Measurements from ENCODE around the gene MACROD1. TPM values are rescaled to one million over a fixed set of nuclear protein-coding genes. Genes with fewer than 3 reads are reported as not detected.
"Not testable (repeated sequence)": the region's sequence is repeated elsewhere in the genome, so short reads cannot be mapped to it uniquely, and the experiment has no call there.

MACROD1 gene
- total RNA-seq, 3 donors from 2014 or later: 16.5 to 17.8 (median 17.1) TPM

- Mint-ChIP-seq H3K36me3 (ENCODE audit: insufficient read depth) (no peaks in the 10 kb centered on the region), H3K4me3 (no peak overlapping the region), H3K27me3 (ENCODE audit: low read depth) (no peaks in the 10 kb centered on the region), H3K4me1 (ENCODE audit: low read depth) (peaks cover 17% of the 10 kb centered on the region), H3K9me3 (peaks cover 4% of the 10 kb centered on the region)
- DNase-seq (no peak), ATAC-seq (no peak)
Observed at GRCh38 chr11:64176751-64177150, 10.8 kb upstream of the MACROD1 start.

GRCh38 chr11:64173616-64174355 lies 7.9 kb upstream of the MACROD1 start:
- H3K4me3 Mint-ChIP-seq: no peak overlapping the region
- DNase-seq: no peak
- no peaks in the 10 kb centered on the region for H3K36me3 Mint-ChIP-seq (ENCODE audit: insufficient read depth)
- no peaks in the 10 kb centered on the region for H3K27me3 Mint-ChIP-seq (ENCODE audit: low read depth)
- peaks cover 11% of the 10 kb centered on the region for H3K4me1 Mint-ChIP-seq (ENCODE audit: low read depth)
- H3K9me3 Mint-ChIP-seq: peaks cover 4% of the 10 kb centered on the region
- ATAC-seq: no peak

DNA sequence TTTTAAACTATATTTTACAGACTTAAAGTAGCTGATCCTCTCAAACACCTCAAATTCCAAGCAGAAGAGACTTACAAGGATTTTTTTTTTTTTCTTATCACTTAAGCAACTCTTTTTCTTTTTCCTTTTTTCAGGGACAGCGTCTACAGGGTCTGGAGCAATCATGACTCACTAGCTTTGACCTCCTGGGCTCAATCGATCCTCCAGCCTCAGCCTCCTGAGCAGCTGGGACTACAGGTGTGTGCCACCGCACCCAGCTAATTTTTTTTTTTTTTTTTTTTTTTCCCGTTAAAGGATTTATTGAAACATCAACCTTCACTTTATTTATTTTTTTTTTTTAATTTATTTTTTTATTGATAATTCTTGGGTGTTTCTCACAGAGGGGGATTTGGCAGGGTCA lies 4.5 kb upstream of the MACROD1 start:
- DNase-seq (no peak), ATAC-seq (no peak)
- Mint-ChIP-seq H3K36me3 (ENCODE audit: insufficient read depth) (no peaks in the 10 kb centered on the region), H3K9me3 (peaks cover 4% of the 10 kb centered on the region), H3K27me3 (ENCODE audit: low read depth) (no peaks in the 10 kb centered on the region), H3K4me1 (ENCODE audit: low read depth) (peaks cover 6% of the 10 kb centered on the region), H3K4me3 (no peak overlapping the region)

- peak; percentile 21 for DNase-seq
- H3K4me3 Mint-ChIP-seq: peak overlapping the region; percentile 80
Observed at GRCh38 chr11:64165481-64165841, 452 bp downstream of the MACROD1 start.

DNA sequence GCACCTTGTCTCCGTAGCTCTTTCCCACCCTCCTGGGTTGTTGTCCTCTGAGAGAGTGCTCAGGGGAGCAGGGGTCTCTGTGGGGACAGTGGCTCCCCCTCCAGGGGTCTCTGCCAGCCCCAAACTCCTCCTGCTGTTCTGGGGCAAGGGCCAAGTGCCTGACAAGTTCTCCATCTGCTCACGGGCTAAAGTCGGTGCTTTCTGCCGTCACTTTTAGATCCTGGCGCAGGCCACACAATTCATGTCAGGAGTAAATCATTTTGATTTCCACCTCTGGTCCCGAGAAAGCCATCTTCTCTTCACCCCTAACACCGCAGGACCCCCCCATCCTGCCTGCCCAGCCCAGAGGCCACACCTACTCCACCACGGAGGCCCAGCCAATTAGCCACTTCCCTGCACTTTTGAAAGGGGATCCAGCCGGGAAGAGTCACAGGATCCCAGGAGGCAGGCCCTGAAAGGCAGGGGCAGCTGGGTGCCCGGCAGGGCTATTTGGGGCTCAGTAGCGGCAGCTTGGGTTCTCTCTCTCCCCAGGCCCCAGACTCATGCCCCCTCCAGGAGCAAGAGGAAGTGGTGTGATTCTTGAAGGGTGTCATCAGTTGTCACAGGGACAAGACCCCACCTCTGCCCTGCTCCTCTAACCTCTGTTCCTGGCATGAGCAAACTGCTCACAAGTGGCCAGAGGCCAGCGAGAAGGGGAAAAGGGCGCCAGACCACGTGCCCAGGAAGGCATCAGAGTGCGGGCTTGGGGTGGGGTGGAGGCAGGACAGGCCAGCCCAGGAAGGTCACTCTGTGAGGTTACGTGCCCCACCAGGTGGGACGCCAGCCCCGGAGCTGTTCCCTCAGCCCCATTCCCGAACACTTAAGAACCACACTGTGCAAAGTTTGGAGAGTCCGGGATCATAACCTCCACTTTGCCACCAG lies 1.3 kb downstream of the MACROD1 start:
- no peaks in the 10 kb centered on the region for H3K27me3 Mint-ChIP-seq (ENCODE audit: low read depth)
- no peaks in the 10 kb centered on the region for H3K9me3 Mint-ChIP-seq
- no peaks in the 10 kb centered on the region for H3K36me3 Mint-ChIP-seq (ENCODE audit: insufficient read depth)
- DNase-seq (no peak), ATAC-seq (no peak)
- H3K4me1 Mint-ChIP-seq (ENCODE audit: low read depth): peaks cover 12% of the 10 kb centered on the region
- peak overlapping the region; percentile 80 for H3K4me3 Mint-ChIP-seq

More at GRCh38 chr11:64165481-64165841, 452 bp downstream of the MACROD1 start:
- ATAC-seq: peak; percentile 20 to 31
- Mint-ChIP-seq H3K36me3 (ENCODE audit: insufficient read depth) (no peaks in the 10 kb centered on the region), H3K9me3 (no peaks in the 10 kb centered on the region), H3K27me3 (ENCODE audit: low read depth) (no peaks in the 10 kb centered on the region), H3K4me1 (ENCODE audit: low read depth) (peaks cover 12% of the 10 kb centered on the region)

GRCh38 chr11:64163951-64164350 lies 2.0 kb downstream of the MACROD1 start:
- no peak for ATAC-seq
- no peaks in the 10 kb centered on the region for H3K36me3 Mint-ChIP-seq (ENCODE audit: insufficient read depth)
- no peaks in the 10 kb centered on the region for H3K9me3 Mint-ChIP-seq
- DNase-seq: no peak
- H3K4me3 Mint-ChIP-seq: no peak overlapping the region
- H3K27me3 Mint-ChIP-seq (ENCODE audit: low read depth): no peaks in the 10 kb centered on the region
- peaks cover 12% of the 10 kb centered on the region for H3K4me1 Mint-ChIP-seq (ENCODE audit: low read depth)

DNA sequence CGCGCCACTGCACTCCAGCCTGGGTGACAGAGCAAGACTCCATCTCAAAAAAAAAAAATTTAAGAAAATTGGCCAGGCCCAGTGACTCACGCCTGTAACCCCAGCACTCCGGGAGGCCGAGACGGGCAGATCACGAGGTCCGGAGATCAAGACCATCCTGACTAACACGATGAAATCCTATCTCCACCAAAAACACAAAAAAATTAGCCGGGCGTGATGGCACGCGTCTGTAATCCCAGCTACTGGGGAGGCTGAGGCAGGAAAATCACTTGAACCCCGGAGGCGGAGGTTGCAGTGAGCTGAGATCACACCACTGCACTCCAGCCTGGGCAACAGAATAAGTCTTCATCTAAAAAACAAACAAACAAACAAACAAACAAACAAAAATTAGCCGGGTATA lies 3.1 kb downstream of the MACROD1 start:
- not testable (repeated sequence) for H3K27me3 Mint-ChIP-seq (ENCODE audit: low read depth); H3K9me3 Mint-ChIP-seq; ATAC-seq

GRCh38 chr11:64161037-64161436 lies 4.9 kb downstream of the MACROD1 start:
- no peak for ATAC-seq
- Mint-ChIP-seq H3K4me3 (no peak overlapping the region), H3K9me3 (no peaks in the 10 kb centered on the region), H3K36me3 (ENCODE audit: insufficient read depth) (no peaks in the 10 kb centered on the region), H3K4me1 (ENCODE audit: low read depth) (peaks cover 7% of the 10 kb centered on the region), H3K27me3 (ENCODE audit: low read depth) (no peaks in the 10 kb centered on the region)
- no peak for DNase-seq

More for the DNA sequence above, 3.1 kb downstream of the MACROD1 start:
- H3K4me1 Mint-ChIP-seq (ENCODE audit: low read depth): peaks cover 12% of the 10 kb centered on the region
- H3K4me3 Mint-ChIP-seq; H3K36me3 Mint-ChIP-seq (ENCODE audit: insufficient read depth); DNase-seq: not testable (repeated sequence)

DNA sequence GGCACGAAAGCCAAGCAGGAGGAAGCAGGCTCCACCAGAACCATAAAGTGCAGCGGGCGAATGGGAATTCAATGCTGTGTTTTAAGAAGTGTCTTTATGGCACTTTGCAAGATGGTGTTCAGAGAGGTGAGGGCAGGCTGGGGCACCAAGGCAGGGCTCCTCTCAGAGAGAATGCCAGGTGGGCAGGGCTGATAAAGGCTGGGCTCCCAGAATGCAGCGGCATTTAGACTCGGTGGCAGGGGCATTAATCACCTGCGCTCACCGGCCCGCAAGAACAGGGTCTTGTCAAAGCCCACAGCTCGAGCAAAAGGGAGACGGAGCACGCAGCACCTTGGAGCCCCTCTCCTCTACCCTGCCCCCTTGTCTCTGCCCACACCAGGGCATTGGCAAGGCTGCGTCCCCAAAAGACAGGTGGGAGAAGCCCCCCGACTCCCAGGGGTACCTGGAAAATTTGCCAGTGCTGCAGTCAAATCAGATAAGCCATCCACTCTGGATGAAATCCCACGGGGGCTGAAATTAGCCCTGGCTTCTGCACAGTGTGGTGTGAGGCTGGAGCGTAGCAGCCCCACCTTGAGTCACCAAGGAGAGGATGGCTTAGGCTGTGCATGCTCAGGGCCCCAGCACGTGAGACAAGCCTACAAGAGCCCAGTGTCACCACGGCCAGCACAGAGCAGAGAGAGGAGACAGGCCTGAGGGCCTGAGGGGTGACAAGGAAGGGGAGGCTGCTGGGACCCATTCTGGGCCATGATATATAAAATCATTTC lies 8.1 kb downstream of the MACROD1 start:
- no peak overlapping the region for H3K4me3 Mint-ChIP-seq
- DNase-seq (no peak), ATAC-seq (no peak)
- no peaks in the 10 kb centered on the region for H3K4me1 Mint-ChIP-seq (ENCODE audit: low read depth)
- no peaks in the 10 kb centered on the region for H3K27me3 Mint-ChIP-seq (ENCODE audit: low read depth)
- no peaks in the 10 kb centered on the region for H3K9me3 Mint-ChIP-seq
- H3K36me3 Mint-ChIP-seq (ENCODE audit: insufficient read depth): no peaks in the 10 kb centered on the region

- H3K4me3 Mint-ChIP-seq: no peak overlapping the region
- no peak for DNase-seq
- no peaks in the 10 kb centered on the region for H3K4me1 Mint-ChIP-seq (ENCODE audit: low read depth)
- H3K36me3 Mint-ChIP-seq (ENCODE audit: insufficient read depth): no peaks in the 10 kb centered on the region
- no peaks in the 10 kb centered on the region for H3K9me3 Mint-ChIP-seq
- no peaks in the 10 kb centered on the region for H3K27me3 Mint-ChIP-seq (ENCODE audit: low read depth)
- ATAC-seq: no peak
Observed at GRCh38 chr11:64156235-64157011, 9.5 kb downstream of the MACROD1 start.

GRCh38 chr11:64153812-64154211 lies 12.1 kb downstream of the MACROD1 start:
- no peaks in the 10 kb centered on the region for H3K36me3 Mint-ChIP-seq (ENCODE audit: insufficient read depth)
- no peaks in the 10 kb centered on the region for H3K27me3 Mint-ChIP-seq (ENCODE audit: low read depth)
- H3K4me3 Mint-ChIP-seq: no peak overlapping the region
- no peak for ATAC-seq
- no peaks in the 10 kb centered on the region for H3K4me1 Mint-ChIP-seq (ENCODE audit: low read depth)
- H3K9me3 Mint-ChIP-seq: no peaks in the 10 kb centered on the region
- DNase-seq: no peak

GRCh38 chr11:64152841-64153691 lies 12.8 kb downstream of the MACROD1 start:
- ATAC-seq (peak; percentile 97 to 98), DNase-seq (peak; percentile 71)
- H3K27me3 Mint-ChIP-seq (ENCODE audit: low read depth): no peaks in the 10 kb centered on the region
- H3K36me3 Mint-ChIP-seq (ENCODE audit: insufficient read depth): no peaks in the 10 kb centered on the region
- H3K9me3 Mint-ChIP-seq: no peaks in the 10 kb centered on the region
- H3K4me1 Mint-ChIP-seq (ENCODE audit: low read depth): peaks cover 2% of the 10 kb centered on the region
- no peak overlapping the region for H3K4me3 Mint-ChIP-seq

GRCh38 chr11:64151337-64151736 lies 14.6 kb downstream of the MACROD1 start:
- Mint-ChIP-seq H3K36me3 (ENCODE audit: insufficient read depth) (no peaks in the 10 kb centered on the region), H3K4me3 (no peak overlapping the region), H3K4me1 (ENCODE audit: low read depth) (peaks cover 2% of the 10 kb centered on the region), H3K27me3 (ENCODE audit: low read depth) (no peaks in the 10 kb centered on the region), H3K9me3 (no peaks in the 10 kb centered on the region)
- ATAC-seq (no peak), DNase-seq (no peak)
